HUES6 (cell line): ENCODE data around the gene ZNF358.

Experiments used
- H3K27ac ChIP-seq: 2 replicates; pipeline ENCODE4 v1.7.0; 2013; ENCODE audit warnings: low read depth, mild to moderate bottlenecking, low read length, inconsistent platforms
- H3K27me3 ChIP-seq: 2 replicates; pipeline ENCODE4 v1.6.1; 2013; ENCODE audit warnings: low read length; ENCODE audit not compliant: control insufficient read depth, insufficient read depth
- H3K36me3 ChIP-seq: 2 replicates; pipeline ENCODE4 v1.6.1; 2013; ENCODE audit warnings: low read length; ENCODE audit not compliant: control insufficient read depth, insufficient read depth
- H3K4me1 ChIP-seq: 2 replicates; pipeline ENCODE4 v1.6.1; 2013; ENCODE audit warnings: low read length; ENCODE audit not compliant: control insufficient read depth, insufficient read depth
- H3K4me3 ChIP-seq: 2 replicates; pipeline ENCODE4 v1.5.1; 2013; ENCODE audit warnings: low read depth, low read length
- H3K9ac ChIP-seq: one replicate; pipeline ENCODE4 v1.6.1; 2013; ENCODE audit warnings: mild to moderate bottlenecking, low read length
- H3K9me3 ChIP-seq: 2 replicates; pipeline ENCODE4 v1.6.1; 2013; ENCODE audit warnings: low read depth, low read length; ENCODE audit not compliant: control insufficient read depth, insufficient read depth

Gene ZNF358

GRCh38 chr19:7565332-7565731 is 49.4 kb downstream of the ZNF358 start:
- peaks cover 6% of the 10 kb centered on the region for H3K36me3 ChIP-seq
- 0 out of 2 replicates have a peak, but pooled peaks cover under 1% of the 10 kb centered on the region for H3K9me3 ChIP-seq
- no peaks in the 10 kb centered on the region for H3K4me1 ChIP-seq
- no peak overlapping the region for H3K4me3 ChIP-seq
- H3K27ac ChIP-seq, result no peak overlapping the region
- no peaks in the 10 kb centered on the region for H3K27me3 ChIP-seq
- H3K9ac ChIP-seq, result no peak overlapping the region
